Measurements from ENCODE around the gene C1orf159. TPM values are rescaled to one million over a fixed set of nuclear protein-coding genes. Genes with fewer than 3 reads are reported as not detected.

Gene C1orf159
- total and polyA plus RNA-seq, 10 of the 15 experiments (the other 5 are each of a cell fraction or from before 2014, with no cell fraction given) = 0.11 to 23.4 (median 8.0) TPM

GRCh38 chr1:1079408-1080121 is 36.3 kb downstream of the C1orf159 start (continued):
- TF ChIP-seq, protein P1, sequence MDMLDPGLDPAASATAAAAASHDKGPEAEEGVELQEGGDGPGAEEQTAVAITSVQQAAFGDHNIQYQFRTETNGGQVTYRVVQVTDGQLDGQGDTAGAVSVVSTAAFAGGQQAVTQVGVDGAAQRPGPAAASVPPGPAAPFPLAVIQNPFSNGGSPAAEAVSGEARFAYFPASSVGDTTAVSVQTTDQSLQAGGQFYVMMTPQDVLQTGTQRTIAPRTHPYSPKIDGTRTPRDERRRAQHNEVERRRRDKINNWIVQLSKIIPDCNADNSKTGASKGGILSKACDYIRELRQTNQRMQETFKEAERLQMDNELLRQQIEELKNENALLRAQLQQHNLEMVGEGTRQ (IDR thresholded peaks at IDR 0.05; ENCODE audit: borderline replicate concordance, low read depth, low read length) = peak; percentile 45; the same call in 1 of the 2 replicates
- TF ChIP-seq ASH2L (IDR thresholded peaks at IDR 0.05; ENCODE audit: borderline replicate concordance, low read depth) = no peak
- no peak for TF ChIP-seq RAD21 (IDR thresholded peaks at IDR 0.05; ENCODE audit: insufficient read depth, low read depth, low read length)
- no peak for TF ChIP-seq GABPA (IDR thresholded peaks at IDR 0.05; ENCODE audit: low read depth)
- TF ChIP-seq, protein P2, sequence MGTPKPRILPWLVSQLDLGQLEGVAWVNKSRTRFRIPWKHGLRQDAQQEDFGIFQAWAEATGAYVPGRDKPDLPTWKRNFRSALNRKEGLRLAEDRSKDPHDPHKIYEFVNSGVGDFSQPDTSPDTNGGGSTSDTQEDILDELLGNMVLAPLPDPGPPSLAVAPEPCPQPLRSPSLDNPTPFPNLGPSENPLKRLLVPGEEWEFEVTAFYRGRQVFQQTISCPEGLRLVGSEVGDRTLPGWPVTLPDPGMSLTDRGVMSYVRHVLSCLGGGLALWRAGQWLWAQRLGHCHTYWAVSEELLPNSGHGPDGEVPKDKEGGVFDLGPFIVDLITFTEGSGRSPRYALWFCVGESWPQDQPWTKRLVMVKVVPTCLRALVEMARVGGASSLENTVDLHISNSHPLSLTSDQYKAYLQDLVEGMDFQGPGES (IDR thresholded peaks at IDR 0.05) = no peak
- no peak for TF ChIP-seq CBFB (IDR thresholded peaks at IDR 0.05; ENCODE audit: low read depth)
- TF ChIP-seq, protein P3, sequence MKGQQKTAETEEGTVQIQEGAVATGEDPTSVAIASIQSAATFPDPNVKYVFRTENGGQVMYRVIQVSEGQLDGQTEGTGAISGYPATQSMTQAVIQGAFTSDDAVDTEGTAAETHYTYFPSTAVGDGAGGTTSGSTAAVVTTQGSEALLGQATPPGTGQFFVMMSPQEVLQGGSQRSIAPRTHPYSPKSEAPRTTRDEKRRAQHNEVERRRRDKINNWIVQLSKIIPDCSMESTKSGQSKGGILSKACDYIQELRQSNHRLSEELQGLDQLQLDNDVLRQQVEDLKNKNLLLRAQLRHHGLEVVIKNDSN (IDR thresholded peaks at IDR 0.05; ENCODE audit: borderline replicate concordance, extremely low read length, insufficient read depth, low read depth, low read length) = peak; percentile 82
- 0 out of 2 replicates have a peak, but pooled peaks have one; percentile 23 for TF ChIP-seq TCF3 (IDR thresholded peaks at IDR 0.05; ENCODE audit: borderline replicate concordance, insufficient read depth, low read depth, low read length)
- TF ChIP-seq POLR2AphosphoS2 (IDR thresholded peaks at IDR 0.05; ENCODE audit: low read depth, low read length) = 0 out of 2 replicates have a peak, but pooled peaks have one; percentile 35
- TF ChIP-seq ZBED1 (IDR thresholded peaks at IDR 0.05; ENCODE audit: borderline replicate concordance) = no peak
- 0 out of 2 replicates have a peak, but pooled peaks have one; percentile 43 for TF ChIP-seq NBN (IDR thresholded peaks at IDR 0.05)
- TF ChIP-seq GATAD2B (conservative IDR thresholded peaks at IDR 0.05; ENCODE audit: low read depth) = 0 out of 2 replicates have a peak, but pooled peaks have one; percentile 48
- peak; percentile 43; the same call in 1 of the 2 replicates for TF ChIP-seq ATF7 (IDR thresholded peaks at IDR 0.05; ENCODE audit: low read depth)
- no peak for TF ChIP-seq RUNX3 (IDR thresholded peaks at IDR 0.05; ENCODE audit: low read length)
- TF ChIP-seq, protein P4, sequence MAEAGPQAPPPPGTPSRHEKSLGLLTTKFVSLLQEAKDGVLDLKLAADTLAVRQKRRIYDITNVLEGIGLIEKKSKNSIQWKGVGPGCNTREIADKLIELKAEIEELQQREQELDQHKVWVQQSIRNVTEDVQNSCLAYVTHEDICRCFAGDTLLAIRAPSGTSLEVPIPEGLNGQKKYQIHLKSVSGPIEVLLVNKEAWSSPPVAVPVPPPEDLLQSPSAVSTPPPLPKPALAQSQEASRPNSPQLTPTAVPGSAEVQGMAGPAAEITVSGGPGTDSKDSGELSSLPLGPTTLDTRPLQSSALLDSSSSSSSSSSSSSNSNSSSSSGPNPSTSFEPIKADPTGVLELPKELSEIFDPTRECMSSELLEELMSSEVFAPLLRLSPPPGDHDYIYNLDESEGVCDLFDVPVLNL (IDR thresholded peaks at IDR 0.05; ENCODE audit: low read depth, low read length) = no peak
- no peak for TF ChIP-seq E2F8 (IDR thresholded peaks at IDR 0.05; ENCODE audit: low read depth, partially characterized antibody)
- TF ChIP-seq DPF2 (IDR thresholded peaks at IDR 0.05) = no peak; the same call in 1 of the 2 replicates
- TF ChIP-seq SREBF2 (IDR thresholded peaks at IDR 0.05; ENCODE audit: low read length) = no peak
- TF ChIP-seq, protein P5, sequence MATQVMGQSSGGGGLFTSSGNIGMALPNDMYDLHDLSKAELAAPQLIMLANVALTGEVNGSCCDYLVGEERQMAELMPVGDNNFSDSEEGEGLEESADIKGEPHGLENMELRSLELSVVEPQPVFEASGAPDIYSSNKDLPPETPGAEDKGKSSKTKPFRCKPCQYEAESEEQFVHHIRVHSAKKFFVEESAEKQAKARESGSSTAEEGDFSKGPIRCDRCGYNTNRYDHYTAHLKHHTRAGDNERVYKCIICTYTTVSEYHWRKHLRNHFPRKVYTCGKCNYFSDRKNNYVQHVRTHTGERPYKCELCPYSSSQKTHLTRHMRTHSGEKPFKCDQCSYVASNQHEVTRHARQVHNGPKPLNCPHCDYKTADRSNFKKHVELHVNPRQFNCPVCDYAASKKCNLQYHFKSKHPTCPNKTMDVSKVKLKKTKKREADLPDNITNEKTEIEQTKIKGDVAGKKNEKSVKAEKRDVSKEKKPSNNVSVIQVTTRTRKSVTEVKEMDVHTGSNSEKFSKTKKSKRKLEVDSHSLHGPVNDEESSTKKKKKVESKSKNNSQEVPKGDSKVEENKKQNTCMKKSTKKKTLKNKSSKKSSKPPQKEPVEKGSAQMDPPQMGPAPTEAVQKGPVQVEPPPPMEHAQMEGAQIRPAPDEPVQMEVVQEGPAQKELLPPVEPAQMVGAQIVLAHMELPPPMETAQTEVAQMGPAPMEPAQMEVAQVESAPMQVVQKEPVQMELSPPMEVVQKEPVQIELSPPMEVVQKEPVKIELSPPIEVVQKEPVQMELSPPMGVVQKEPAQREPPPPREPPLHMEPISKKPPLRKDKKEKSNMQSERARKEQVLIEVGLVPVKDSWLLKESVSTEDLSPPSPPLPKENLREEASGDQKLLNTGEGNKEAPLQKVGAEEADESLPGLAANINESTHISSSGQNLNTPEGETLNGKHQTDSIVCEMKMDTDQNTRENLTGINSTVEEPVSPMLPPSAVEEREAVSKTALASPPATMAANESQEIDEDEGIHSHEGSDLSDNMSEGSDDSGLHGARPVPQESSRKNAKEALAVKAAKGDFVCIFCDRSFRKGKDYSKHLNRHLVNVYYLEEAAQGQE (IDR thresholded peaks at IDR 0.05; ENCODE audit: low read depth, low read length) = no peak
- TF ChIP-seq HCFC1 (IDR thresholded peaks at IDR 0.05; ENCODE audit: low read length) = no peak

All from GM12878 (cell line).